Measurements from ENCODE around the gene ARID1B. TPM values are rescaled to one million over a fixed set of nuclear protein-coding genes. Genes with fewer than 3 reads are reported as not detected.

Gene ARID1B
- total RNA-seq, 4 donors from 2014 or later: 157 to 315 (median 206) TPM

- Histone ChIP-seq H3K36me3 (no peaks in the 10 kb centered on the region), H3K27ac (no peak overlapping the region), H3K4me3 (replicated peaks in 1 of 3) (no peak overlapping the region), H3K27me3 (no peaks in the 10 kb centered on the region), H3K4me1 (peaks cover 12 to 14% of the 10 kb centered on the region in 2 donors), H3K9me3 (no peaks in the 10 kb centered on the region)
- TF ChIP-seq CTCF (IDR thresholded peaks at IDR 0.05): no peak
- DNase-seq: no peak
- 95 to 97% methylated on average over 12 of the region's 12 CpGs for WGBS, 2 donors
- intact Hi-C loops (cut with DNase I): no loop called here
Observed at GRCh38 chr6:157001716-157002115, 224.5 kb downstream of the ARID1B start.

DNA sequence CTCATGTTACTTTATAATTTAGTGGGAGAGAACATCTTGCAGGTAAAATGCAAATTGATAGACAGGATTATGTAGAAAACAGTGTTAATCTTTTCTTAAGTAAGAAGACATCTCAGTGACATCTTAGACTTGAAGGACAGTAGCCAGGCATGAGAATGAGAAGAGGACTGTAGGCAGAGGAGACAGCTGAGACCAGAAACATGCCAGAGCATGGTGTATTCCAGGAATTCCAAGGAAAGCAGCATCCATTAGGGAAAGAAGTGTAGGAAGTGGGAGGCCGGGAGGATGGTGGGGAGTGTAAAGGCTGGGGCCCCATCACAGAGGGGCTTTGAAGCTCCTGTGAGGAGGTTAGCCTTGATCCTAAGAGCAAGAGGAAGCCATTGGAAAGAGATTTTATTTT, 225.6 kb downstream of the ARID1B start:
- H3K36me3 ChIP-seq: no peaks in the 10 kb centered on the region
- no peaks in the 10 kb centered on the region for H3K27me3 ChIP-seq
- WGBS, 2 donors: 90 to 100% methylated on average over 1 of the region's 1 CpG
- intact Hi-C loops (cut with DNase I): no loop called here
- peaks cover 12 to 16% of the 10 kb centered on the region in 2 donors for H3K4me1 ChIP-seq
- TF ChIP-seq POLR2A (IDR thresholded peaks at IDR 0.05): no peak
- no peak for TF ChIP-seq CTCF (IDR thresholded peaks at IDR 0.05)
- no peak for DNase-seq
- no peaks in the 10 kb centered on the region for H3K9me3 ChIP-seq
- H3K27ac ChIP-seq: no peak overlapping the region
- H3K4me3 ChIP-seq (replicated peaks in 1 of 3): no peak overlapping the region

DNA sequence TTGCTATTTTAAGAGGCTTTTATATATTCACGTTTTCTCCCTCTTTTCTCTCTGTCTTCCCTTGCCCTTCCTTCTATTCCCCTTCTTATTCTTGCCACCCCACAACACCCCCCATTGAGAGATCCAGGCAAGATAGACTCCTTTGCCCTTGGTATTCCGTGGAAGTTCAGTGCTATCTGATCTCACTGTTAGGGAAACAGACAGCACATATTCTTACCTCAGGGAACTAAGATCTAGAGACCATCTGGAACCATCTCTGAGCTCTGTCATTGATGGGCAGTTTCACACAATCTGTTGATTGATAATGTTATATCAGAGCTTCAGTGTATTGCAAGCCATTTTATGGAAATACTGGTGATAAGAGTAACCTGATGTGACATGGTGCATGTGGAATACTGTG, 228.8 kb downstream of the ARID1B start:
- peaks cover 0 to 6% of the 10 kb centered on the region in 2 donors for H3K4me1 ChIP-seq
- intact Hi-C loops (cut with DNase I): no loop called here
- no peaks in the 10 kb centered on the region for H3K9me3 ChIP-seq
- no peak overlapping the region for H3K27ac ChIP-seq
- WGBS, 2 donors: 55 to 67% methylated on average over 2 of the region's 2 CpGs
- no peak for DNase-seq
- no peaks in the 10 kb centered on the region for H3K36me3 ChIP-seq
- TF ChIP-seq POLR2A (IDR thresholded peaks at IDR 0.05) (no peak), CTCF (IDR thresholded peaks at IDR 0.05) (no peak)
- H3K27me3 ChIP-seq: no peaks in the 10 kb centered on the region
- H3K4me3 ChIP-seq (replicated peaks in 1 of 3): no peak overlapping the region

DNA sequence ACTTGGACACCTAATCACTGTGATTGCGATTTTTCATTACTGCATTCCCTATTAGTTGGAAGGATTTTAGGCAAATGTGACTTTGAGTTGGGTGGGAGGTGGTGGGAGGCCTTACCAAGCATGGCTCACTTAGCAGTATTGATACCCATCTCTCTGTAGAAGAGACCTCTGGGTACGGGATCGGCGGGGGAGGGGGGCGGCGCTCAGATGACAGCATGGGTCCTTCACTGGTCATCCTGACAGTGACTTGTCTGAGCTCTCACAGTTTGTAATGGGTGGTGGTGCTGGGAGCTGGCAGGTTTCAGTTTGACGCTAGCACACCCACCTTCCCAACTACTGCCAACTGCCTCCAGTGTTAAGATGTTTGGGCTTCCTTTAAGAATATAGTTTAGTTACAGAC, 231.4 kb downstream of the ARID1B start:
- no peak overlapping the region for H3K27ac ChIP-seq
- no peaks in the 10 kb centered on the region for H3K9me3 ChIP-seq
- TF ChIP-seq POLR2A (IDR thresholded peaks at IDR 0.05): no peak
- no peak for TF ChIP-seq CTCF (IDR thresholded peaks at IDR 0.05)
- peaks cover 0 to 6% of the 10 kb centered on the region in 2 donors for H3K4me1 ChIP-seq
- intact Hi-C loops (cut with DNase I): no loop called here
- no peaks in the 10 kb centered on the region for H3K36me3 ChIP-seq
- DNase-seq: no peak
- WGBS, 2 donors: 90 to 99% methylated on average over 4 to 6 of the region's 7 CpGs
- no peak overlapping the region for H3K4me3 ChIP-seq (replicated peaks in 1 of 3)
- no peaks in the 10 kb centered on the region for H3K27me3 ChIP-seq

GRCh38 chr6:157012355-157012754, 235.2 kb downstream of the ARID1B start:
- intact Hi-C loops (cut with DNase I): no loop called here
- no peak overlapping the region for H3K27ac ChIP-seq
- H3K36me3 ChIP-seq: no peaks in the 10 kb centered on the region
- H3K4me1 ChIP-seq: peaks cover 0 to 5% of the 10 kb centered on the region in 2 donors
- no peak for TF ChIP-seq CTCF (IDR thresholded peaks at IDR 0.05)
- TF ChIP-seq POLR2A (IDR thresholded peaks at IDR 0.05): no peak
- H3K4me3 ChIP-seq (replicated peaks in 1 of 3): no peak overlapping the region
- no peaks in the 10 kb centered on the region for H3K9me3 ChIP-seq
- no peak for DNase-seq
- 83 to 98% methylated on average over 3 of the region's 3 CpGs for WGBS, 2 donors
- H3K27me3 ChIP-seq: no peaks in the 10 kb centered on the region
